H1 (cell line): ENCODE data around the gene THAP5. TPM values are rescaled to one million over a fixed set of nuclear protein-coding genes. Genes with fewer than 3 reads are reported as not detected.

Source experiments
- USF2 ChIP-seq: IDR thresholded peaks from 2 replicates; pipeline ENCODE4 v1.6.1; 2011; ENCODE audit warnings: low read length, improper control_type of control experiment
- polyA plus RNA-seq, 7 experiments: library from polyadenylated mRNA; depleted of rRNA in 3 of 7; stranded (reverse) in 5 of 7; unstranded in 2 of 7; fragments of >200 nt in 5 of 7; fragments of 200-250 nt in 2 of 7; gene quantifications; 1 replicate in 5 of 7; 2 replicates in 1 of 7; 4 replicates in 1 of 7; pipeline versions ENCODE4 v1.2.1 to v1.2.3, GENCODE V29; 2011 to 2013; ENCODE audit warnings: missing spikeins in 2 of 7, mixed read lengths in 2 of 7
- total RNA-seq: library from RNA; stranded (reverse); fragmentation: NEBNext Ultra II Directional; extraction: Animal tissue kit (Norgen Biotek cat#: 25700); gene quantifications from 2 replicates; pipeline ENCODE4 v1.2.1, GENCODE V29; 2021

THAP5 gene
- total and polyA plus RNA-seq, 2 of the 8 experiments (the other 6 are each of a cell fraction or from before 2014, with no cell fraction given) = 3.9 to 24.2 TPM

DNA sequence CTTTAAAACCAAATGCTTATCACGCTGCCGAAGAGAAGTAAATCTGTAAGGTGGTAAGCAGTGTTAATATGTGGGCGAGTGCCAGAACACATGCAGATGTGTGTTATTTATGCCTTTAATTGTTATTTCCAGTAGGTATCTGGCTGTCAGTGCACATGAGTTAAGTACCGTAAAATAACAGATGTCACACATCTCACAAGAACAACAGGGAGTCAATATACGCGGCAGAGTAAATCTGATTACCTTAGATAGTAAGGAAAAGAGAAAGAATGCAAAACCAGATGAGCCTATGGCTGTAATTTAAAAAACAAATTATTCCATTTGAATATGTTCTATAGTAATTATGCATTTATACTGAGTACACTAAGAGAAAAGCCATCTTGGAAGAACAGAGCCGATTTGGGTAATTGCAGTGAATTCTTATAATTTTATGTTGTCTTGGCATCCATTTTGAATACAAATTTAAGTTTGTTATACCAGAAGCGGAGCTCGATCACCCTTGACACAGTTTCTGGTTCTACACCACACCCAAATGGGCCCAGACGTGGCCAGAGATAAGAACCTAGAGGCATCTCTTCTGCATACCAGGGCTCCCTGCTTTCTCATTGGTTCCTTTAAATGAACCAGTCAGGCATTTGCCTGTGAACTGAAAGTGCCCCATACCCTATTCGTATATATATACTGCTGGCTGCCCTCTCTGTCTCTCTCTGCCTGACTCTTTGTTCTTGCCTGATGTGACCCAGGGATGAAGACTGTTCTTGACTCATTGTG is 35.0 kb upstream of the THAP5 start (continued):
- TF ChIP-seq USF2 = no peak
- TF ChIP-seq, all 59 proteins: peak for 0
